ENCODE data around the gene GAK.

Gene GAK

DNA sequence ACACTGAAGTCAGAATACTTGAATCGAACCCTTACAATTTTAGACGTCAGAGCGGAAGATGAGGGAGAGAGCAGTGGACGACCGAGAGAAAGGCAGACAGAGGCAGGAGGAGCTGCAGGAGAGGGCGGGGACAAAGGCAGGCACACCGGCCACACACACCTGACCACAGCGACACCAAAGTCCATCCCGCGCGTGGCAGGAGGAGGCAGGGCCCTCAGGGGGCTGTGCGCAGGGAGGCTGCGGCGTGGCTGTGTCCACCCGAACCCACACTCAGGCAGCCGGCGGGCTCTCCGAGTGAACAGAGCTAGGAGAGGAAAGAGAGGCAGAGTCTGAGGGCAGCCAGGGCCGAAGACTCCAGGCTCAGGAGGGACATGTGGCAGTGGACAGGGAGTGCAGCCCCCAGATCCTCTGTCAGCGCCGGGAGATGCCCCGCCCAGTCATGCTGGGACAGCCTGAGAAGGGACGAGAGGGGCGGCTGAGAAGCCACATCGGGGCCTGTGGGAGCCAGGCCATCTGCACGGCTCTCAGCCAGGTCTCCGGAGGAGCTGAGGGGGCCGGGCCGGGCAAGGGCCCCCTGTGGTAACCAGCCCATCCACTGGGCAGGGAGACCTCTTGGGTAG, 20.1 kb downstream of the GAK start:
- Histone ChIP-seq H3F3A (ENCODE audit: insufficient read depth) (no peaks in the 10 kb centered on the region), H3K36me3 (ENCODE audit: low read length) (no peaks in the 10 kb centered on the region), H3K9me2 (replicated peaks; ENCODE audit: insufficient read depth, low read length) (no peaks in the 10 kb centered on the region), H3K9me3 (ENCODE audit: insufficient read depth, low read length) (no peaks in the 10 kb centered on the region), H3K4me2 (ENCODE audit: low read depth, low read length, poor library complexity, severe bottlenecking) (no peak overlapping the region), H2AFZ (ENCODE audit: low read depth, low read length, severe bottlenecking) (no peak overlapping the region), H3K79me2 (ENCODE audit: insufficient read depth, low read length) (peaks cover 33% of the 10 kb centered on the region), H3K4me3 (ENCODE audit: insufficient read depth, low read length, poor library complexity, severe bottlenecking) (no peak overlapping the region), H3K27ac (ENCODE audit: low read depth, low read length) (no peak overlapping the region), H3K27me3 (ENCODE audit: low read length) (no peaks in the 10 kb centered on the region), H3K9ac (ENCODE audit: low read length) (no peak overlapping the region), H4K20me1 (ENCODE audit: low read depth, low read length) (peaks cover 6% of the 10 kb centered on the region; the same call in 1 of the 2 replicates)
- TF ChIP-seq, protein P1, sequence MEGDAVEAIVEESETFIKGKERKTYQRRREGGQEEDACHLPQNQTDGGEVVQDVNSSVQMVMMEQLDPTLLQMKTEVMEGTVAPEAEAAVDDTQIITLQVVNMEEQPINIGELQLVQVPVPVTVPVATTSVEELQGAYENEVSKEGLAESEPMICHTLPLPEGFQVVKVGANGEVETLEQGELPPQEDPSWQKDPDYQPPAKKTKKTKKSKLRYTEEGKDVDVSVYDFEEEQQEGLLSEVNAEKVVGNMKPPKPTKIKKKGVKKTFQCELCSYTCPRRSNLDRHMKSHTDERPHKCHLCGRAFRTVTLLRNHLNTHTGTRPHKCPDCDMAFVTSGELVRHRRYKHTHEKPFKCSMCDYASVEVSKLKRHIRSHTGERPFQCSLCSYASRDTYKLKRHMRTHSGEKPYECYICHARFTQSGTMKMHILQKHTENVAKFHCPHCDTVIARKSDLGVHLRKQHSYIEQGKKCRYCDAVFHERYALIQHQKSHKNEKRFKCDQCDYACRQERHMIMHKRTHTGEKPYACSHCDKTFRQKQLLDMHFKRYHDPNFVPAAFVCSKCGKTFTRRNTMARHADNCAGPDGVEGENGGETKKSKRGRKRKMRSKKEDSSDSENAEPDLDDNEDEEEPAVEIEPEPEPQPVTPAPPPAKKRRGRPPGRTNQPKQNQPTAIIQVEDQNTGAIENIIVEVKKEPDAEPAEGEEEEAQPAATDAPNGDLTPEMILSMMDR (IDR thresholded peaks at IDR 0.05; ENCODE audit: insufficient read depth, low read length, poor library complexity, severe bottlenecking): no peak

GRCh38 chr4:911221-911751, 20.8 kb downstream of the GAK start:
- Histone ChIP-seq H3K9me2 (replicated peaks; ENCODE audit: insufficient read depth, low read length) (no peaks in the 10 kb centered on the region), H3K4me2 (ENCODE audit: low read depth, low read length, poor library complexity, severe bottlenecking) (no peak overlapping the region), H3K9me3 (ENCODE audit: insufficient read depth, low read length) (no peaks in the 10 kb centered on the region), H3K9ac (ENCODE audit: low read length) (no peak overlapping the region), H3K36me3 (ENCODE audit: low read length) (no peaks in the 10 kb centered on the region), H3K79me2 (ENCODE audit: insufficient read depth, low read length) (peaks cover 30% of the 10 kb centered on the region), H3K4me3 (ENCODE audit: insufficient read depth, low read length, poor library complexity, severe bottlenecking) (no peak overlapping the region), H3K27me3 (ENCODE audit: low read length) (no peaks in the 10 kb centered on the region), H3F3A (ENCODE audit: insufficient read depth) (no peaks in the 10 kb centered on the region), H4K20me1 (ENCODE audit: low read depth, low read length) (no peaks in the 10 kb centered on the region), H3K27ac (ENCODE audit: low read depth, low read length) (no peak overlapping the region), H2AFZ (ENCODE audit: low read depth, low read length, severe bottlenecking) (no peak overlapping the region)
- TF ChIP-seq EZH2phosphoT487 (conservative IDR thresholded peaks at IDR 0.05; ENCODE audit: low read length): no peak
- TF ChIP-seq, protein P1 (IDR thresholded peaks at IDR 0.05; ENCODE audit: insufficient read depth, low read length, poor library complexity, severe bottlenecking): no peak

GRCh38 chr4:910366-911091, 21.6 kb downstream of the GAK start:
- no peak overlapping the region for H2AFZ ChIP-seq (ENCODE audit: low read depth, low read length, severe bottlenecking)
- no peaks in the 10 kb centered on the region for H3K9me3 ChIP-seq (ENCODE audit: insufficient read depth, low read length)
- TF ChIP-seq, protein P1 (IDR thresholded peaks at IDR 0.05; ENCODE audit: insufficient read depth, low read length, poor library complexity, severe bottlenecking): no peak
- TF ChIP-seq EZH2phosphoT487 (conservative IDR thresholded peaks at IDR 0.05; ENCODE audit: low read length): no peak
- no peak overlapping the region for H3K27ac ChIP-seq (ENCODE audit: low read depth, low read length)
- H3K79me2 ChIP-seq (ENCODE audit: insufficient read depth, low read length): peaks cover 22% of the 10 kb centered on the region
- H4K20me1 ChIP-seq (ENCODE audit: low read depth, low read length): no peaks in the 10 kb centered on the region
- no peaks in the 10 kb centered on the region for H3K36me3 ChIP-seq (ENCODE audit: low read length)
- no peak overlapping the region for H3K4me3 ChIP-seq (ENCODE audit: insufficient read depth, low read length, poor library complexity, severe bottlenecking)
- no peaks in the 10 kb centered on the region for H3K27me3 ChIP-seq (ENCODE audit: low read length)
- H3K4me2 ChIP-seq (ENCODE audit: low read depth, low read length, poor library complexity, severe bottlenecking): no peak overlapping the region
- H3F3A ChIP-seq (ENCODE audit: insufficient read depth): no peaks in the 10 kb centered on the region
- H3K9ac ChIP-seq (ENCODE audit: low read length): no peak overlapping the region
- H3K9me2 ChIP-seq (replicated peaks; ENCODE audit: insufficient read depth, low read length): no peaks in the 10 kb centered on the region

Measured in SU-DHL-6 (cell line).